ENCODE measurements around the gene OSBPL6. TPM values are rescaled to one million over a fixed set of nuclear protein-coding genes. Genes with fewer than 3 reads are reported as not detected.
"Not testable (repeated sequence)": the region's sequence is repeated elsewhere in the genome, so short reads cannot be mapped to it uniquely, and the experiment has no call there.

The OSBPL6 gene
- total and polyA plus RNA-seq, 4 donors = 1.3 to 3.3 (median 2.2) TPM

DNA sequence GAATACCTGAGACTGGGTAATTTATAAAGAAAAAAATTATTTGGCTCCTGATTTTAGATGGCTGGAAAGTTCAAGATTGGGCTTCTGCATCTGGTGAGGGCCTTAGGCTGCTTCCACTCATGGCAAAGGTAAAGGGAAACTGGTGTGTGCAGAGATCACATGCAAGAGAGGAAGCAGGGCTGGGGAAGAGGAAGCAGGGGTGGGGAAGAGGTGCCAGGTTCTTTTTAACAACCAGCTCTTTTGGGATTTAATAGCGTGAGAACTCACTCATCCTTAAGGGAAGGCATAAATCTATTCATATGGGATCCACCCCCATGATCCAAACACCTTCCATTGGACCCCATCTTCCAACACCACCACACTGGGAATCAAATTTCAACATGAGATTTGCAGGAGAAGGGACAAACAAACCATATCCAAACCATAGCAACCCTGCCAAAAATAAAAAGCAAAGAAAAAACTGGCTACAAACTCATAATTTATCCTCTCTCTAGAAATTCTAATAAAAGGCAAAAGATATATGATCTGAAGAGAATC lies 226.2 kb downstream of the OSBPL6 start:
- no peak overlapping the region for H3K27ac ChIP-seq (ENCODE audit: low read depth in 1 of 2, low read length in 2 of 2)
- TF ChIP-seq YY1 (IDR thresholded peaks at IDR 0.05) = no peak
- TF ChIP-seq RXRA (IDR thresholded peaks at IDR 0.05) = no peak
- TF ChIP-seq FOXA2 (IDR thresholded peaks at IDR 0.05) = no peak
- no peak for TF ChIP-seq RAD21 (IDR thresholded peaks at IDR 0.05)
- TF ChIP-seq NR2F2 (IDR thresholded peaks at IDR 0.05) = no peak
- TF ChIP-seq, protein P1, sequence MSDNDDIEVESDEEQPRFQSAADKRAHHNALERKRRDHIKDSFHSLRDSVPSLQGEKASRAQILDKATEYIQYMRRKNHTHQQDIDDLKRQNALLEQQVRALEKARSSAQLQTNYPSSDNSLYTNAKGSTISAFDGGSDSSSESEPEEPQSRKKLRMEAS (IDR thresholded peaks at IDR 0.05) = no peak
- no peak for TF ChIP-seq EGR1 (IDR thresholded peaks at IDR 0.05; ENCODE audit: low read depth in 2 of 2)
- no peak for TF ChIP-seq FOXA1 (IDR thresholded peaks at IDR 0.05)
- no peak for TF ChIP-seq HNF4G (IDR thresholded peaks at IDR 0.05)

DNA sequence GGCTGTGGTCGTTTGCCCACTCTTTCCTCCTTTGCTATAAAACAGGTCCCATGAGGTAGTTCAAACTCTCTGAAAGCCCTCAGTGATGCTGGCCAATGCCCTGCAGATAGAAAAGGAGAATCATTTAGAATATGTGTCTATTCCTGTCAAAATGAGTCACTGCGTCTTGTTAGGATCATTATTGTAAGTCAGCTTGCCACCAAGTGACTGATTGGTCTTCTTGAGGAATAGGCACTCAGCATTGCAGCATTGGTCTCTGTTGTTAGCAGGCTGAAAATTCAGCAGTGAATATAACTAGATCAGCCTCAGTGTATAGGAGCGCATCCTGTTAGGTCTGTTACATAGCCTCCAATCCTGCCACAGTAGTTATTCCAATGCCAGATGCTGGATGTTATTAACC lies 227.8 kb downstream of the OSBPL6 start:
- no peak for DNase-seq (ENCODE audit: low spot score)
- Histone ChIP-seq H3K9ac (ENCODE audit: low read depth in 1 of 2, low read length in 2 of 2) (no peak overlapping the region), H3K4me3 (ENCODE audit: low read depth in 1 of 3, low read length in 3 of 3) (no peak overlapping the region), H3K9me3 (ENCODE audit: control insufficient read depth in 4 of 4, low read length in 3 of 4) (no peaks in the 10 kb centered on the region), H3K36me3 (ENCODE audit: control insufficient read depth in 4 of 4, insufficient read depth in 3 of 4, low read depth in 1 of 4, low read length in 3 of 4) (no peaks in the 10 kb centered on the region), H3K27me3 (ENCODE audit: control insufficient read depth in 4 of 4, insufficient read depth in 4 of 4, low read length in 3 of 4) (no peaks in the 10 kb centered on the region), H3K27ac (ENCODE audit: low read depth in 1 of 2, low read length in 2 of 2) (no peak overlapping the region), H3K4me1 (ENCODE audit: control insufficient read depth in 4 of 4, insufficient read depth in 4 of 4, low read length in 3 of 4) (no peaks in the 10 kb centered on the region)
- TF ChIP-seq RXRA (IDR thresholded peaks at IDR 0.05) (no peak), JUND (IDR thresholded peaks at IDR 0.05) (no peak), FOXA2 (IDR thresholded peaks at IDR 0.05) (no peak), TAF1 (conservative IDR thresholded peaks at IDR 0.05) (no peak), HNF4G (IDR thresholded peaks at IDR 0.05) (no peak), RAD21 (IDR thresholded peaks at IDR 0.05) (no peak)
- TF ChIP-seq, protein P2, sequence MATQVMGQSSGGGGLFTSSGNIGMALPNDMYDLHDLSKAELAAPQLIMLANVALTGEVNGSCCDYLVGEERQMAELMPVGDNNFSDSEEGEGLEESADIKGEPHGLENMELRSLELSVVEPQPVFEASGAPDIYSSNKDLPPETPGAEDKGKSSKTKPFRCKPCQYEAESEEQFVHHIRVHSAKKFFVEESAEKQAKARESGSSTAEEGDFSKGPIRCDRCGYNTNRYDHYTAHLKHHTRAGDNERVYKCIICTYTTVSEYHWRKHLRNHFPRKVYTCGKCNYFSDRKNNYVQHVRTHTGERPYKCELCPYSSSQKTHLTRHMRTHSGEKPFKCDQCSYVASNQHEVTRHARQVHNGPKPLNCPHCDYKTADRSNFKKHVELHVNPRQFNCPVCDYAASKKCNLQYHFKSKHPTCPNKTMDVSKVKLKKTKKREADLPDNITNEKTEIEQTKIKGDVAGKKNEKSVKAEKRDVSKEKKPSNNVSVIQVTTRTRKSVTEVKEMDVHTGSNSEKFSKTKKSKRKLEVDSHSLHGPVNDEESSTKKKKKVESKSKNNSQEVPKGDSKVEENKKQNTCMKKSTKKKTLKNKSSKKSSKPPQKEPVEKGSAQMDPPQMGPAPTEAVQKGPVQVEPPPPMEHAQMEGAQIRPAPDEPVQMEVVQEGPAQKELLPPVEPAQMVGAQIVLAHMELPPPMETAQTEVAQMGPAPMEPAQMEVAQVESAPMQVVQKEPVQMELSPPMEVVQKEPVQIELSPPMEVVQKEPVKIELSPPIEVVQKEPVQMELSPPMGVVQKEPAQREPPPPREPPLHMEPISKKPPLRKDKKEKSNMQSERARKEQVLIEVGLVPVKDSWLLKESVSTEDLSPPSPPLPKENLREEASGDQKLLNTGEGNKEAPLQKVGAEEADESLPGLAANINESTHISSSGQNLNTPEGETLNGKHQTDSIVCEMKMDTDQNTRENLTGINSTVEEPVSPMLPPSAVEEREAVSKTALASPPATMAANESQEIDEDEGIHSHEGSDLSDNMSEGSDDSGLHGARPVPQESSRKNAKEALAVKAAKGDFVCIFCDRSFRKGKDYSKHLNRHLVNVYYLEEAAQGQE (IDR thresholded peaks at IDR 0.05) = no peak
- TF ChIP-seq, protein P1 (IDR thresholded peaks at IDR 0.05) = no peak
- TF ChIP-seq, protein P3, sequence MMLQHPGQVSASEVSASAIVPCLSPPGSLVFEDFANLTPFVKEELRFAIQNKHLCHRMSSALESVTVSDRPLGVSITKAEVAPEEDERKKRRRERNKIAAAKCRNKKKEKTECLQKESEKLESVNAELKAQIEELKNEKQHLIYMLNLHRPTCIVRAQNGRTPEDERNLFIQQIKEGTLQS (IDR thresholded peaks at IDR 0.05) = no peak
- 92% methylated on average over 3 of the region's 3 CpGs for WGBS

More for the DNA sequence above, 226.2 kb downstream of the OSBPL6 start:
- Histone ChIP-seq H3K9ac (ENCODE audit: low read depth in 1 of 2, low read length in 2 of 2) (no peak overlapping the region), H3K36me3 (ENCODE audit: control insufficient read depth in 4 of 4, insufficient read depth in 3 of 4, low read depth in 1 of 4, low read length in 3 of 4) (no peaks in the 10 kb centered on the region), H3K27me3 (ENCODE audit: control insufficient read depth in 4 of 4, insufficient read depth in 4 of 4, low read length in 3 of 4) (no peaks in the 10 kb centered on the region), H3K9me3 (ENCODE audit: control insufficient read depth in 4 of 4, low read length in 3 of 4) (no peaks in the 10 kb centered on the region), H3K4me1 (ENCODE audit: control insufficient read depth in 4 of 4, insufficient read depth in 4 of 4, low read length in 3 of 4) (no peaks in the 10 kb centered on the region), H3K4me3 (ENCODE audit: low read depth in 1 of 3, low read length in 3 of 3) (no peak overlapping the region)
- 58% methylated on average over 1 of the region's 1 CpG for WGBS
- DNase-seq (ENCODE audit: low spot score) = no peak

DNA sequence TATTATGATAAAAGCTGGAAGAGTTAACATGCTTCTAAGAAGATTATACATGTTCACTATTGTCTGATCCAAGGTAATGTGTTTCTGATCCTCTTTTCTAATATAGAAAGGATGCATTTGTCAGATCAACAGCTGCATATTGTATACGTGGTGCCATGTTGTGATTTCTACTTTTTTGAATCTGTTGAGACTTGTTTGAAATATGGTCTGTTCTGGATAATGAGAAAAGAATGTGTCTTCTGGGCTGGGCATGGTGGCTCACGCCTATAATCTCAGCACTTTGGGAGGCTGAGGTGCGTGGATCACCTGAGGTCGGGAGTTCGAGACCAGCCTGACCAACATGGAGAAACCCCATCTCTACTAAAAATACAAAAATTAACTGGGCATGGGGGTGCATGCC lies 229.4 kb downstream of the OSBPL6 start:
- WGBS = 97% methylated on average over 5 of the region's 5 CpGs
- not testable (repeated sequence) for H3K27ac ChIP-seq (ENCODE audit: low read depth in 1 of 2, low read length in 2 of 2); H3K9me3 ChIP-seq (ENCODE audit: control insufficient read depth in 4 of 4, low read length in 3 of 4); H3K4me3 ChIP-seq (ENCODE audit: low read depth in 1 of 3, low read length in 3 of 3); H3K4me1 ChIP-seq (ENCODE audit: control insufficient read depth in 4 of 4, insufficient read depth in 4 of 4, low read length in 3 of 4); H3K27me3 ChIP-seq (ENCODE audit: control insufficient read depth in 4 of 4, insufficient read depth in 4 of 4, low read length in 3 of 4); DNase-seq (ENCODE audit: low spot score); H3K9ac ChIP-seq (ENCODE audit: low read depth in 1 of 2, low read length in 2 of 2); H3K36me3 ChIP-seq (ENCODE audit: control insufficient read depth in 4 of 4, insufficient read depth in 3 of 4, low read depth in 1 of 4, low read length in 3 of 4)

Data from liver (tissue), 9 donors.